Measurements from ENCODE around the gene NHS.
"Not testable (repeated sequence)": the region's sequence is repeated elsewhere in the genome, so short reads cannot be mapped to it uniquely, and the experiment has no call there.

Gene NHS

GRCh38 chrX:17553961-17554482 is 179.0 kb downstream of the NHS start:
- no peak for DNase-seq

DNA sequence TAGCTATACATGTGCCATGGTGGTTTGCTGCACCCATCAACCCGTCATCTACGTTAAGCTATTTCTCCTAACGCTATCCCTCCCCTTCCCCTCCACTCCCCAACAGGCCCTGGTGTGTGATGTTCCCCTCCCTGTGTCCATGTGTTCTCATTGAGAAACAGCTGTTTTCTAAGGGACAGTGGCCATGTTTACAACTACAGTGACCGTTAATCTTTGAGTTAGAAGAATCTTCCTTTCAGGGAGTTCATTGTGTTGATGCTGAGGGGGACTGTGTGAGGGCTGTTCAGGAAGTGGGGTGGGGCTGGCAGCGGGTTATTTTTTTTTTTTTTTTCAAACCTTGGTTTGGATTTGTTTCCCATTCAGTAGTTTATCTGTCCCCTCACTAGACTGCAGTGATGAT is 179.9 kb downstream of the NHS start:
- no peak for DNase-seq

DNA sequence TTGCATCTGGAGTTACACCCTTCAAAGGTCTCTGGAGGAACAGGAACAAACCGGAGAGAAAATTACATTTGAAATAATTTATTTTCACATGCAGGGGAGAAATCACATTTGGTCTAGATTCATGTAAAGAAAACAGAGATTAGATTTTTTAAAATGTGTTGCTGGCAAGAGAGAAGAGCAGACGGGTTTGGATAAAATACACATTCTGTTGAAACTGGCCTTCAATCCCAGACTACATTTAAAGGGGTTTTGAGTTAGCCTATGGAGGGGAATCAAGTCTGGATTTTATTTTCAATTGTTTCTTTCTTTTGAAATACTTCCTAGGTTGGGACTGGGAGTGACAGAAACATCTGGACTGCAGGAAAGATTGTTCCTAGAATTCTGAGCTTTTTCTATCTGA is 180.8 kb downstream of the NHS start:
- DNase-seq: no peak

DNA sequence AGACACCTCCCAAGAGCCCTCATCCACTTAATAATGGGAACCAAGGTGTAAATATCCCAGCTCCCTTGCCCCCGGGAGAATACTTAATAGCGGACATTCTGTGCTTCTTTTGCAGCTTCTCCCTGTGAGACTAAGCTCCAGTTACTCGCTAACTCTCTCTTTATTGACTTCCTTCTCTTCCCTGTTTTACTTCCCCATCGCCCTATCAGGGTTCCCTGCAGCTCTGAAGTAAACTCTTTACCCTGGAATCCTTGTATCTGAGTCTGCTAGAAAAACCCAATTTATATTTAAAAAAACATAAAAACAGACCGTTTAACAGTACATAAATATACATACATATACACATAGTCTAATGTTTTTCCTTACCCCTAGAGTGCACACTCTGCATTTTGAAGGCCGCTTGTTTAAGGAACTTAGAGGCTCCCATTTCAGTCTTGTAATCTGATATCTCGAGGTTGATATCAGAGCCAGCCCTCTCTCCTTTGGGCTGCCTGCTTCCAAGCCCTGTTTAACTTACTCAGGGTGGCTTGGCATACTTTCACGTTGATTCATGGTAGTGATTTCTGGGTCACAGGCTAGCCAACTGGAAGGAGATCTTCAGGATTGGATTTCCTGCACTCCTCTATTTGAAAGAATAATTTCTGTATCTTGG is 184.9 kb downstream of the NHS start:
- no peak for DNase-seq

- no peak for DNase-seq
Measured at GRCh38 chrX:17560385-17560784, 185.4 kb downstream of the NHS start.

- DNase-seq: no peak
Measured at GRCh38 chrX:17563076-17563475, 188.1 kb downstream of the NHS start.

GRCh38 chrX:17563515-17563914 is 188.5 kb downstream of the NHS start:
- DNase-seq: no peak

- peak in 1 of 2 donors; percentile 31 for DNase-seq
Measured at GRCh38 chrX:17564689-17565409, 189.8 kb downstream of the NHS start.

GRCh38 chrX:17566740-17567139 is 191.7 kb downstream of the NHS start:
- no peak for DNase-seq

DNA sequence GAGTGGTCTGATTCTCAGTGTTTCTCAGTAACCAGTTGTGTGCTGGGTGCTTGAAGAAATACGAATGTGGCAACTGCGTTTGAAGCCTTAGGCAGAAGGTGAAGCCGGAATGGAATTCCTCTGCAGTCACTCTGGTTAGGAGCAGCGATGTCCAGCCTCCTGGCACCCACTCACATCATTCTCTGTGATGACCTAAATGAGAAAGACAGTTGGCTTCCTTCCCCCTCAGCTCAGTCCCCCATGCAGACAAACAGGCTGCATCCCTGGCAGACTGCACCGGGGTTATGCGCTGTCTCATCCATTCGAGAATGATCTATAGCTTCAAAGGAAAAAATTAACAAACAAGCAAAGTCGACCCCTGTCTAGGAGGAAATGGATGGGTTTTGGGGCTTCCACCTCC is 192.2 kb downstream of the NHS start:
- DNase-seq: no peak

DNA sequence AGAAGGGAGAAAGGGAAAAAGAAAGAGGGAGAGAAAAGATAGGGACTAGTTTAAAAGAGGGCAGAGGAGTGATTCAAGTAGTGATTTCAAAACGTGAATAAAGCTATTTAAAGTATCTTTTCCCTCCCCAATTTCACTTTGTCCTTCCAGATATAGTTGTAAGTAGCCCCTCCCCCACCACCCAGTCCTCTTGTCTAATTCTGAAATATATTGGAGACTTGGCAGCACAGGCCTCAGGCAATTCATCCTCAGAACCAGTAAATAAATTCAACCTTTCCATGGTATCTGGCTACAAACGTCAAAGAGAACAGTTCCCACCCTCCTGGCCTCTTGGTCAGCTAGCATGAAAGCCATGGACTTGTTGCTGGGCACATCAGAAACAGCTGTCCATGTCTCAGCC is 192.8 kb downstream of the NHS start:
- DNase-seq: no peak

DNA sequence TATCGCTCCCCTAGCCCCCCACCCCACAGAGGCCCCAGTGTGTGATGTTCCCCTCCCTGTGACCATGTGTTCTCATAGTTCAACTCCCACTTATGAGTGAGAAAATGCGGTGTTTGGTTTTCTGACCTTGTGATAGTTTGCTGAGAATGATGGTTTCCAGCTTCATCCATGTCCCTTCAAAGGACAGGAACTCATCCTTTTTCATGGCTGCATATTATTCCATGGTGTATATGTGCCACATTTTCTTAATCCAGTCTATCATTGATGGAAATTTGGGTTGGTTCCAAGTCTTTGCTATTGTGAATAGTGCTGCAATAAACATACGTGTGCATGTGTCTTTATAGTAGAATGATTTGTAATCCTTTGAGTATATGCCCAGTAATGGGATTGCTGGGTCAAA is 193.8 kb downstream of the NHS start:
- not testable (repeated sequence) for DNase-seq

DNA sequence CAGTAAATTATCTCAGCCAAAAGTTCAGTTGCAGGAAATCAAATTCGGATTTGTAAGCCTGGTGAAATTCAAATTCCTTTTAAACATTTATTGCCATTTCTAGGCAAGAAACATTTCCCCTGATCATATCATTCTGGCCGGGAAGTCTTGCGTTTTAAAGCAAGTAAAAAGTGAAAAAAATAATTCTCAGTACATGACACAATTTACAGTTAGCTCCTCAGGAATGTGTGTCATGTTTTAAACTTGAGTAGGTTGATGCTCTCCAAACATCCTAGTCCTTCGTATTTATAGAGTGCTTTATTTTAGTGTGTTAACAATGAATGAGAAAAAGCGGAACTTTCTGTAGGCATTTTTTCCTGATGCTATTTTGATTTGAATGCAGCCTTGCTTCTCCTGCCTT is 204.0 kb downstream of the NHS start:
- no peak for DNase-seq

- DNase-seq: no peak
Measured at GRCh38 chrX:17580539-17581152, 205.6 kb downstream of the NHS start.

DNA sequence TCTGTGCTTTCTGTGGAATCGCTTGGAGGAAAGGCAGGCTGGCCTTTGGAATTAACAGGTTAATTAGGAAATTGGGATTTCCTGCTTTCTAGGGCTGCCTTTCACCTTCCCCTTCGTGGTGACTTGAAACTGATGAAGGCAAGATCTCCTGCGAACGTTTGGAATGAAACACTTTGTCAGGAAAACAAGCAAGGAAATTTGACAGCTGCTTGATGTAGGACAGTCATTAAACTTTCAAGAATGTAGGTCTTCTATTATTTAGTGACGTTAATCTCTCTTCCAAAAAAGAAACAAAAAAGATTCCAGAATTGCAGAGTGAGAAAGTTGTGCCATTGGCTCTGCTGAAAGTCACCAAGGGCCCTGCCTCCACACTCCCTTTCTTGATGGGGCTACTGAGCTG is 206.6 kb downstream of the NHS start:
- DNase-seq: no peak

DNA sequence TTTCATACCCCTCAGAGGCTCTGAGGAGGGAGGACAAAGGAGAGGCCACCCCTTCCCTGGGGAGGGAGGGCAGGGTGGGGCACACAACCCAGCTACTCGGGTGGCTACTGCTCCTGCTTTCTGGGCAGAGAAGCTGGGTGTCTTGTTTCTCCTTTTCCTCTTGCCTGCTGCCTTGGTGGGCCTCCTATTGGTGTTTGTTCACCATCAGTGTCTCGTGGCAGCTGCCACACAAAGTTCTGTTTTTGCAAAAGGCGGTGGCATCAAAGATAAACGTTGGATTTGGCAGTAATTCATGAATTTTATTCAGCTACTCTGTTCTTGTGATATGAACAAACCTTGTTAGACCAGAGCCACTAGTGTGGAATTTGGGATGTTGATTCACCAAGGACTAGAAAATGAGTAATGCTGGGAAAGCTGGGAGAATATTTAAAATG is 209.3 kb downstream of the NHS start:
- DNase-seq: no peak

DNA sequence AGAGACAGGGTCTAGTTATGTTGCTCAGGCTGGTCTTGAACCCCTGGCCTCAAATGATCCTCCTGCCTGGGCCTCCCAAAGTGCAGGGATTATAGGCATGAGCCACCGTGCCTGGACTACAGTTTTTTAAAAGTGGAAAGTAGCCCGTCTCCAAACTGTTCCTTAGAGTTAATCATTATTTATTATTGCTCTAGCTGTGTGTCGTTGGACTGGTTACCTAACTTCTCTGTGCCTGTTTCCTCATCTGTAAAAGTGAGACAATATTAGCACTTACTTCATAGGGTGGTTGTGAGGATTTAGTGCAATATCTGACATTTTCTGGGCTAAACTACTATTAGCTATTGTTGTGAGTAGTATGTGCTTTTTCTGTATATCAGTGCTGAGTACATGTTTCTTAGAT is 210.0 kb downstream of the NHS start:
- DNase-seq: no peak

- no peak for DNase-seq
Measured at GRCh38 chrX:17587366-17587765, 212.4 kb downstream of the NHS start.

GRCh38 chrX:17588303-17588702 is 213.3 kb downstream of the NHS start:
- DNase-seq: no peak

DNA sequence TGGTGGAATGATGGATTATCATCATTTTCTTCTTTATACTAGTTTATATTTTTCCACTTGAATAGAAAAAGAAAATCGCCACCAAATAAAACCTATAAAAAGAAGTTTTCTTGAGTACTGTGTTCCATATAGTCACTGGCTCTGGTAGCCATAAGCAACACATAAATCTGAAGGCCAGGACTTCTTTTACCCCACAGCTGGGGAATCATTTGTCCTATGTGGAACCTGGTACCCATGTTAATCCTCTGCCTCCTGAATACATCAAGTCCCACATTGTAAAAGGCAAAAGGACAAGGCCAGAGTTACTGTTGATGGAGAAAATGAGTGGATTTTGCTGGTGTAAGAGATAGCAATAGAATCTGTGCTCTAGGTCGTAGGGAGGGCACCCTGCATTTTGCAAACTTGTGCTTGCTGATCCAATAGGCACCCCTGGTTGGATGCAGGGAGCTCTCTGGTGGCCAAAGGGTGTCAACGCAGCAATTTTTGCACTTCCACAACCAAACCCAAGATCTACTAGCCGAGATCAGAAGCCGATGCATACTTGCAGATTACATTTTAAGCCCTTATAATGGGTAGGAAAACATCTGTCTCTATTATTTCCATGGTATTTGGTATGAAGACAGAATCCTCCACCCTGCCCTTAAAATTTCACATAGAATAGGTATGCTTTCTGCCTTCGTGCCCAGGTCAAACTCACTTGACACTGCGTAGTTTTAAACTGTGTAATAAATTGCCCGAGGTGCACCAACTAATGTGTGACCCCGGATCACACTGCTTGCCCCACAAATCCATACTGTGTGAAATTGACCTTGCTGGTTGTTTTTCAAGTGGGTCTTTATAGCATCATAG is 216.1 kb downstream of the NHS start:
- peak; percentile 11 to 20 for DNase-seq

GRCh38 chrX:17591741-17592110 is 216.7 kb downstream of the NHS start:
- DNase-seq: no peak

- no peak for DNase-seq
Measured at GRCh38 chrX:17592117-17592516, 217.1 kb downstream of the NHS start.

DNA sequence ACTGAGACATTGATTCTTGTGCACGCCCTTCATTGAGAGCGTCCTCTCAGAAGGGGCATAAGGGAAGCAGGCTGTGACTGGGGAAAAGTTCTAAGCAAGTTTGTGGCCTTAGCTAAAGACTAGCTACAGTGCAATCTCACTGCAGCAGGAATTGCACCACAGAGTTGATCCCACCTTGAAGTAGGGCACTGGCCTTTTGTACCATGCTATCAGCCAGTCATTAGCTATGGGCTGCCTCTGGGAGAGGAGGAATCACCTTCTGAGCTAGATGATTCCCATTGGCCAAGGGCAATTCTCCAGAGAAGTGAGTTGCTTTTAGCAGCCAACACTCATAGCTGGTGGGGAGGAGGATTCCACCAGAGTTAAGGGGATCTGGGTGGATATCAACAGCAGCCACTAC is 219.7 kb downstream of the NHS start:
- DNase-seq: no peak

All from CD4-positive, alpha-beta T cell treated with Interleukin-1 beta for 1 hour (primary cell).